Heart right ventricle (tissue), 16 donors: ENCODE measurements around the gene PHACTR2. TPM values are rescaled to one million over a fixed set of nuclear protein-coding genes. Genes with fewer than 3 reads are reported as not detected.

ENCODE experiments used
- ATAC-seq, 8 donors: fragments of 200-7000 bp; cut with Tn5 transposase; one replicate each; pipeline ENCODE4 v1.9.1; 2020; ENCODE audit warnings: mild to moderate bottlenecking in 8 of 8, moderate library complexity in 8 of 8, moderate number of reproducible peaks in 1 of 8
- DNase-seq, 2 donors: peaks; one replicate each; pipeline ENCODE4 v3.0.0-alpha.2; 2020
- H3K27ac ChIP-seq, 10 donors: fragments of 200-600 bp; sonication (generic) in 2 of 10; one replicate each; pipeline versions ENCODE4 v1.5.0 to v1.8.0; 2020 to 2022; ENCODE audit warnings: mild to moderate bottlenecking in 3 of 10
- H3K27me3 ChIP-seq, 7 donors: fragments of 200-600 bp; one replicate each; pipeline ENCODE4 v1.8.0; 2021 to 2022; ENCODE audit warnings: mild to moderate bottlenecking in 2 of 7
- H3K36me3 ChIP-seq, 9 donors: fragments of 200-600 bp; sonication (generic) in 1 of 9; one replicate each; pipeline versions ENCODE4 v1.5.0 to v1.8.0; 2020 to 2022; ENCODE audit warnings: mild to moderate bottlenecking in 2 of 9
- H3K4me1 ChIP-seq, 9 donors: fragments of 200-600 bp; sonication (generic) in 1 of 9; one replicate each; pipeline versions ENCODE4 v1.5.0 to v1.8.0; 2020 to 2022; ENCODE audit warnings: mild to moderate bottlenecking in 4 of 9
- H3K4me3 ChIP-seq, 10 donors: fragments of 200-600 bp; sonication (generic) in 2 of 10; one replicate each; pipeline versions ENCODE4 v1.5.0 to v1.8.0; 2020 to 2022; ENCODE audit warnings: mild to moderate bottlenecking in 7 of 10, moderate library complexity in 2 of 10
- H3K9me3 ChIP-seq, 11 donors: fragments of 200-600 bp in 10 of 11; sonication (generic) in 2 of 11; one replicate each; pipeline versions ENCODE4 v1.5.0 to v1.8.0; 2013 to 2022; ENCODE audit warnings: mild to moderate bottlenecking in 2 of 11, control low read depth in 1 of 11, moderate library complexity in 1 of 11
- WGBS, 2 donors: extraction: QIAGEN DNeasy Blood & Tissue Kit; methylation state at CpG; one replicate each; pipeline ENCODE4 v1.1.7; 2013; ENCODE audit warnings: inconsistent platforms in 1 of 2; 5-methylcytosine and 5-hydroxymethylcytosine counted together
- intact Hi-C, 10 donors: fragments of 100-400 bp; cut with DNase I; formaldehyde crosslinking; loops; one replicate each; pipeline versions ENCODE4 v1.11.1 to v1.14.2; 2022
- polyA plus RNA-seq, 2 donors: library from polyadenylated mRNA; stranded (reverse); fragments of 200-250 nt; gene quantifications; one replicate each; pipeline ENCODE4 v1.2.3, GENCODE V29; 2013
- total RNA-seq, 10 donors: library from RNA; stranded (reverse); fragmentation: NEBNext Ultra II Directional in 3 of 10; extraction: Animal tissue kit (Norgen Biotek cat#: 25700) in 3 of 10; gene quantifications; one replicate each; pipeline versions ENCODE4 v1.2.1 to v1.2.4, GENCODE V29; 2021 to 2023
- TF ChIP-seq, protein P1 (sequence below), 9 donors: fragments of 200-600 bp; sonication (generic) in 2 of 9; IDR thresholded peaks; one replicate each; pipeline versions ENCODE4 v1.5.0 to v1.8.0; 2021 to 2022; ENCODE audit warnings: antibody characterized with exemption in 9 of 9, mild to moderate bottlenecking in 5 of 9, moderate library complexity in 1 of 9
- donor health status: Arrhythmogenic right ventricular cardiomyopathy.
- donor health status: ischemic (EF 13 %, LVEDD 7.1; RV severe dilation, severe dysfunction).
- donor health status: healthy with polysubstance abuse.
- donor health status: DM: no; HTN: yes; CAD: no.
- donor health status: DM: no; HTN: no; CAD: no.
- donor health status: ischemic (EF 25% LVEDD 6.9; RV normal size, moderate dysfunction).
- donor health status: ischemic (EF 25% LVEDD 5.7; RV mildly dilated, moderate dysfunction).
- donor health status: healthy.
- donor health status: DM: yes; HTN: yes; CAD: no.
- donor health status: Ischemic cardiomyopathy.
- donor health status: ischemic (EF 35%, LVEDD 5.7; RV mildly dilated, moderate dysfunction).
- donor health status: nonischemic (EF 11% LVEDD 7.7; RV severe dilation, severe dysfunction).
- donor health status: DM: yes; HTN: yes; CAD: no.
- donor health status: PGD.
- donor health status: ischemic (EF 29% LVEDD 5.4; RV normal size, mild dysfunction).
- donor health status: nonischemic (EF 23%, LVEDD 6.1; RV moderate dilation, normal function).

Gene PHACTR2
- total and polyA plus RNA-seq, 12 donors, result 6.5 to 96.3 (median 70.2) TPM

DNA sequence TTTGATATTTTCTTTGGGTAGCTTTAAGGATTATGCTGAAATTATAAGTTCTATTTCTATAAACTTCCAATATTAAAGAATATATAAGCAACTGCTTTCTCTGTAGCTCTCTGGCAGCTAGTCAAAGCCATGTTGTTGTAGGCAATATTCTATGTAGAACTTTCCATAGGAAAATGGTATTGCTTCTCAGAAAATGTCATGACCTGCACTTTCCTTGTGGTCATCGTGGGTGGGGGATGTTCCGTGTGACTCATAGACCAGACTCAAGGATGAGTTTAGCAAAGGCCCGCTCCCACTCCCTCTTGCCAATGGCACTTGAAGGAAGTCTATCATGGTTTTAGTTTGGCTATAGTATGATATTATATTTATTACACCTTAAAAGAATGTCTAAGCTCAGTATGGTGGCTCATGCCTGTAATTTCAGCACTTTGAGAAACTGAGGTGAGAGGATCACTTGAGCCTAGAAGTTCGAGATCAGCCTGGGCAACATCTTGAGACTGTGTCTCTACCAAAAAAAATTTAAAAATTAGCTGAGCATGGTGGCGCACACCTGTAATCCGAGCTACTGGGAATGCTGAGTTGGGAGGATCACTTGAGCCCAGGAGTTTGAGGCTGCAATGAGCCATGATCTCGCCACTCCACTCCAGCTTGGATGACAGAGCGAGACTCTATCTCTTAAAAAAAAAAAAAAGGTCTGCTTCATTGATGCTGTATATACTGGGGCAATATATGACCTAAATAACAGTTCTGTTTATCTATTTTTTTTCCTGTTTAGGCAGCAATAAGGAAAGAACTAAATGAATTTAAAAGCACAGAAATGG is 128.7 kb downstream of the PHACTR2 start:
- 89% methylated on average over 8 of the region's 8 CpGs for WGBS, 2 donors
- TF ChIP-seq, protein P1, sequence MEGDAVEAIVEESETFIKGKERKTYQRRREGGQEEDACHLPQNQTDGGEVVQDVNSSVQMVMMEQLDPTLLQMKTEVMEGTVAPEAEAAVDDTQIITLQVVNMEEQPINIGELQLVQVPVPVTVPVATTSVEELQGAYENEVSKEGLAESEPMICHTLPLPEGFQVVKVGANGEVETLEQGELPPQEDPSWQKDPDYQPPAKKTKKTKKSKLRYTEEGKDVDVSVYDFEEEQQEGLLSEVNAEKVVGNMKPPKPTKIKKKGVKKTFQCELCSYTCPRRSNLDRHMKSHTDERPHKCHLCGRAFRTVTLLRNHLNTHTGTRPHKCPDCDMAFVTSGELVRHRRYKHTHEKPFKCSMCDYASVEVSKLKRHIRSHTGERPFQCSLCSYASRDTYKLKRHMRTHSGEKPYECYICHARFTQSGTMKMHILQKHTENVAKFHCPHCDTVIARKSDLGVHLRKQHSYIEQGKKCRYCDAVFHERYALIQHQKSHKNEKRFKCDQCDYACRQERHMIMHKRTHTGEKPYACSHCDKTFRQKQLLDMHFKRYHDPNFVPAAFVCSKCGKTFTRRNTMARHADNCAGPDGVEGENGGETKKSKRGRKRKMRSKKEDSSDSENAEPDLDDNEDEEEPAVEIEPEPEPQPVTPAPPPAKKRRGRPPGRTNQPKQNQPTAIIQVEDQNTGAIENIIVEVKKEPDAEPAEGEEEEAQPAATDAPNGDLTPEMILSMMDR (IDR thresholded peaks at IDR 0.05), result no peak
- H3K27me3 ChIP-seq, result no peaks in the 10 kb centered on the region
- H3K9me3 ChIP-seq, result no peaks in the 10 kb centered on the region
- H3K27ac ChIP-seq, result peak overlapping the region in 3 of 10 donors; percentile 7 to 56 (median 23)
- no peak overlapping the region for H3K4me3 ChIP-seq
- ATAC-seq, result peak in 2 of 8 donors; percentile 47 to 50
- peak in 1 of 2 donors; percentile 18 for DNase-seq
- peaks cover 0 to 62% (median 22%) of the 10 kb centered on the region in 9 donors for H3K36me3 ChIP-seq
- peaks cover 0 to 63% (median 11%) of the 10 kb centered on the region in 9 donors for H3K4me1 ChIP-seq
- intact Hi-C loops, result no loop called here

DNA sequence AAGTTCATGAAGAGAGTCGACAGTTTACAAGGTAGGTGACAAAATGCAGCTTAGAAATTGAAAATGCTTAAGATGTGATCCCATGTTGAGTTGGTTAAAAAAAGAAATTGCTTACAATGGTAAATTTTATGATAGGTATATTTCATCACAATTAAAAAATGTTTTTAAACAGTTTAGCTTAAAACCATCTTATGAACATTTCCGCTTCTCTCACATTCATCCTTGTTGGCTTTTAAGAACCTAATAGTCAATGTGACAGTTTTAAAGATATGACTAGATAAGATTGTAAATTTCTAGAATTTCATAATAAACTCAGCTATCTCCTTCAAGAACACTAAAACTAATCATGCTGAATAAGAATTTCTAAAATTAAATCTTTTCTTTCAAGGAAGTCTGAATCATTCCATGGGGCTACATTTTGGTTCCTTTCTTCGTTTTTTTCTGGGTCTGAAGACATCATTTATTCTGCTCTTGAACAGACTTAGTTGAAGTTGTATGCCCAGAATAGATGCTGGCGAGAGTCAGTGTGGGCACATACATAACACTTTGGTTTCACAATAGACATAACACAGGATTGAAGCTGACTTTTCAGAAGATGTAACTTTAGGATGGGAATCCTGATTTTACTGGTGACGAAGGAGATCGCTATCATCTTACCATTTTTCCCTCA is 129.5 kb downstream of the PHACTR2 start:
- H3K27me3 ChIP-seq, result no peaks in the 10 kb centered on the region
- no peak overlapping the region for H3K4me3 ChIP-seq
- peaks cover 0 to 63% (median 11%) of the 10 kb centered on the region in 9 donors for H3K4me1 ChIP-seq
- intact Hi-C loops, result no loop called here
- H3K27ac ChIP-seq, result peak overlapping the region in 1 of 10 donors; percentile 56
- TF ChIP-seq, protein P1 (IDR thresholded peaks at IDR 0.05), result no peak
- ATAC-seq (no peak), DNase-seq (no peak)
- H3K36me3 ChIP-seq, result peaks cover 0 to 62% (median 22%) of the 10 kb centered on the region in 9 donors
- 91 to 92% methylated on average over 6 of the region's 6 CpGs for WGBS, 2 donors
- H3K9me3 ChIP-seq, result no peaks in the 10 kb centered on the region

DNA sequence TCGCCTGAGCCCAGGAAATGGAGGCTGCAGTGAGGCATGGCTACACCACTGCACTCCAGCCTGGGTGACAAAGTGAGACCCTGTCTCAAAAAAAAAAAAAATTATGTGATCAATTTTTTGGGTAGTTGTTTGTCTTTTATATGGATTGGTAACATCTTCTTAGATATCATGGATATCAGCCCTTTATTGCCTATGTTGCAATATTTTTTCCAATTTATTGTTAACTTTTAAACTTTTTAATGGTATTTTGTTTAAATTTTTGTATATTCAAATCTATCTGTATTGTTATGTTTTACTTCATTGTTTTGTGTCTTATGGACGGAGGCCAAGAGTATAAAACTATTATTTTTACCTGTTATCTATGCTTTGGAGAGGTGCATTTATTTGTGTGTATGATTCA is 133.0 kb downstream of the PHACTR2 start:
- intact Hi-C loops, result no loop called here
- 98 to 100% methylated on average over 2 of the region's 2 CpGs for WGBS, 2 donors
- TF ChIP-seq, protein P1 (IDR thresholded peaks at IDR 0.05), result no peak
- H3K4me3 ChIP-seq, result no peak overlapping the region
- H3K9me3 ChIP-seq, result no peaks in the 10 kb centered on the region
- H3K27ac ChIP-seq, result no peak overlapping the region
- no peak for DNase-seq
- H3K36me3 ChIP-seq, result peaks cover 0 to 71% (median 17%) of the 10 kb centered on the region in 9 donors
- H3K27me3 ChIP-seq, result no peaks in the 10 kb centered on the region
- ATAC-seq, result no peak
- H3K4me1 ChIP-seq, result peaks cover 0 to 34% (median 0%) of the 10 kb centered on the region in 9 donors

DNA sequence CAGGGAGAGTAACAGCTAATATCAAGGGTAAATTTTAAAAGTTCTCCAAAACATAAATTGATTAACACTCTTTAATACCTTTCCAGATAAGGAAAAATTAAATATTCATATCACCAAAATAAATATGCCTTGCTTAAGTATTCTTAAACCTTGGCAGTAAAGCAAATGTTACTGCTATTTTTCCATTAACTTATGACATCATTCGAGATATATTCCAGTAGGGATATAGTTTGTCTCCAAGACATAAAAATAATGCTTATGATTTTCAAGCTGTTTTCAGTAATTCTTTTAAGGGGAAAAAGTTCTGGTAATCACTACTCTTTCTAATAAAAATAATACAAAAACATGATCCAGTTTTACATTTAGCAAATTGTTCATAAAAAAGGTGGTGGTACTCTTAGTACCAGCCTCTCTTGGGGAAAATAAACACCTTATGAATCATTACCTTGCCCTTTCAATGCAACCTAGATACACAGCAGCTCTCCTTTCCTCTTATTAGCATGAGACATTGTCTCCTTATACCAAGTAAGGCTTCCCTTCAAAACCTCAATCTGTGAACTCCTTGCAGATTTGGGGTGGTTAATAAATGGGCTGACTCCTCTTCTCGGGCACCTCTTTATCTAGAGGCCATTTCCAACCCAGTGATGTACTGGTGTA is 133.9 kb downstream of the PHACTR2 start:
- H3K9me3 ChIP-seq, result no peaks in the 10 kb centered on the region
- H3K27ac ChIP-seq, result no peak overlapping the region
- WGBS, 2 donors, result 70 to 81% methylated on average over 2 of the region's 2 CpGs

More for the DNA sequence above, 133.9 kb downstream of the PHACTR2 start:
- TF ChIP-seq, protein P1 (IDR thresholded peaks at IDR 0.05), result no peak
- Histone ChIP-seq H3K27me3 (no peaks in the 10 kb centered on the region), H3K36me3 (peaks cover 0 to 73% (median 17%) of the 10 kb centered on the region in 9 donors), H3K4me3 (no peak overlapping the region), H3K4me1 (peaks cover 0 to 25% (median 0%) of the 10 kb centered on the region in 9 donors)
- ATAC-seq (no peak), DNase-seq (no peak)
- intact Hi-C loops, result no loop called here
